GM21717 (cell line): ENCODE measurements around the gene ACAT2.
"Not testable (repeated sequence)": the region's sequence is repeated elsewhere in the genome, so short reads cannot be mapped to it uniquely, and the experiment has no call there.

Source experiments
- ATAC-seq: cut with Tn5 transposase; IDR thresholded peaks from one replicate; pipeline ENCODE4 v1.9.1; 2021; ENCODE audit warnings: mild to moderate bottlenecking, moderate library complexity; ENCODE audit not compliant: unreplicated experiment

The ACAT2 gene

GRCh38 chr6:159806021-159806458 lies 44.2 kb downstream of the ACAT2 start:
- no peak for ATAC-seq

DNA sequence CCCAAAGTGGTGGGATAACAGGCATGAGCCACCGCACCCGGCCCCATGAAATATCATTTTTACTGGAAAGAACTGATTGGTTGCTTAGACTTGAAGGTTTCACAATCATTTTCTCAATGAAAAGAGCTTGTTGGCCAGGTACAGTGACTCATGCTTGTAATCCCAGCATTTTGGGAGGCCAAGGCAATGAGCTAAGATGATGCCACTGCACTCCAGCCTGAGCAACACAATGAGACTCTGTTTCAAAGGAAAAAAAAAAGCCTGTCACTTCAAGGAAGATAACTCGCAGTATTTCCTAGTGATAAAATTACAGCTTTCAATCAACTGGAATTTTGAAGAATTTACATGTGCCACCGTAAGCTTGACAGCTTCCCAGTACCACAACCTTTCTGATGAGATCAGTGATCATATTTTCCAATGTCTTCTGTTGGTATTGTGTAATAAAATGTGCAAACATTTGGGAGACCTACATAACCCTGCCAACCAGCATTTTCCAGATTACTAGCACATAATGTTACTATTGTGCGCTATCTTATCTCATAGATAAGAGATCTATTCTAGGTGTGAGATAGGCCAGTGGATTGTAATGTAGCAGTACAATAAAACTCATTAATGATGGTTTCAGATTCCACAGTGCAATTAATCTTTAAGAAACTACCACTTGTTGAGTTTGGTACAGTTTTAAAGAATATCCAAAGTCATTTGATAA lies 45.5 kb downstream of the ACAT2 start:
- no peak for ATAC-seq

- no peak for ATAC-seq
These were observed 46.8 kb downstream of the ACAT2 start for GRCh38 chr6:159808647-159809046.

DNA sequence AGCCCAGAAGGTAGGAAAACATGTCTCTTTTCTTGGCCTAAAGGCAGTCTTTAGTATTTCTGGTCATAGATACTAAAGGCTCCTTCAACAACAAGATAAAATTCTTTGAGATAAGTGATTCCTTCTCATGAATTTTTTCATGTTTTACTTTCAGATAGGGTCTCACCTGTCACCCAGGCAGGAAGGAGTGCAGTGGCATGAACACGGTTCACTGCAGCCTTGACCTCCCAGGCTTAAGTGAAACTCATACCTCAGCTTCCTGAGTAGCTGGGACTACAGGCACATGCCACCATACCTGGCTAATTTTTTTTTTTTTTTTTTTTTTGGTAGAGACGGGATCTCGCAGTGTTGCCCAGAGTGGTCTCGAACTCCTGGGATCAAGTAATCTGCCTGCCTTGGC lies 47.3 kb downstream of the ACAT2 start:
- no peak for ATAC-seq

- no peak for ATAC-seq
These were observed 51.9 kb downstream of the ACAT2 start for GRCh38 chr6:159813781-159814180.

GRCh38 chr6:159815410-159815809 lies 53.6 kb downstream of the ACAT2 start:
- no peak for ATAC-seq

DNA sequence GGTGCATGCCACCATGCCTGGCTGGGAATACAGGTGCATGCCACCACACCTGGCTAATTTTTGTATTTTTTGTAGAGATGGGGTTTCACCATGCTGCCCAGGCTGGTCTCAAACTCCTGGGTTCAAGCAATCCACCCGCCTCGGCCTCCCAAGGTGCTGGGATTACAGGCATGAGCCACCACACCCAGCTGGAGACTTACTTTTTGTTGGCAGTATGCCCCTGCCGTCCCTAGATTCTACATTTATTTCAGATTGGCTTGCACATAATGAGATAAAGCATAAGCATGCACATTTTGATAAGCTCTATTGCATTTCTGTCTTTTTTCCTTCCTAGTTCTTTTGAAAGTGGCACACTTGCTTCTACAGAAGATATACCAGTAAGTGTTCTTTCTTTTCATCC lies 54.9 kb downstream of the ACAT2 start:
- ATAC-seq, result not testable (repeated sequence)

GRCh38 chr6:159817951-159818739 lies 56.3 kb downstream of the ACAT2 start:
- ATAC-seq, result no peak

DNA sequence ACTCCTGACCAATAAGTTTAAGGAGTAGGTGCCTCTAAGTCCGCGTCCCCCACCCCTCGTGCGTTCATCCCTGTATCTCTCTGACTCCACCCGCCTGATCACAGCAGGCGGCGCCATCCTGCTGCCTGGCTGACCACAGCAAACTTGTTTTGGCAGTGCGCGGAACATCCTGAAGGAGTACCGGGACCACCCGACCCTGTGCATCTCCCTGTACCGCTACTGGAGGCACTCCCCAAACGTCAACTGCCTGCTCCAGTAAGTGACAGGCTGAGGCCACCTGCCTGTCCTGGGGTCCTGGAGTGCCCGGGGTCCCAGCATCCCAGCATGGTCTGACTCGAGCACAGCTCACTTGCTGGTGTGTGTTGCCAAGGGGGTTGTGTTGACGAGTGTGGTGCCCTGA lies 57.3 kb downstream of the ACAT2 start:
- no peak for ATAC-seq

- no peak for ATAC-seq
These were observed 58.2 kb downstream of the ACAT2 start for GRCh38 chr6:159819932-159820640.

GRCh38 chr6:159821122-159821521 lies 59.3 kb downstream of the ACAT2 start:
- ATAC-seq, result no peak

- ATAC-seq, result no peak
These were observed 59.9 kb downstream of the ACAT2 start for GRCh38 chr6:159821726-159822125.

DNA sequence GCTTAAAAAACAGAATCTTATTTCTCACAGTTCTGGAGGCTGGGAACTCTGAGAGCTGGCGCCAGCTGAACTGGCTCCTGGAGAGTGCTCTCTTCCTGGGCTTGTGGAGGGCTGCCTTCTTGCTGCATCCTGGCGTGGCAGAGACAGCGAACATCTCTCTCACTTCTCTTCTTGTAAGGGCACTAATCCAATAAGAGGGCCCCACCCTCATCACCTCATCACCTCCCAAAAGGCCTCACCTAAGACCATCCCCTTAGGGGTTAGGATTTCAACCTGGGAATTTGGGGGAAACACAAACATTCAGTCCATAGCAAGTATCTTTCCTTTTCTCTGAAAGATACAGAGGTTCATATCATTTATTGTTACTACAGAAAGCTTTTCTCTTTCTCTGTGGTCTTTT lies 62.1 kb downstream of the ACAT2 start:
- ATAC-seq, result no peak

GRCh38 chr6:159824690-159825089 lies 62.8 kb downstream of the ACAT2 start:
- ATAC-seq, result not testable (repeated sequence)

DNA sequence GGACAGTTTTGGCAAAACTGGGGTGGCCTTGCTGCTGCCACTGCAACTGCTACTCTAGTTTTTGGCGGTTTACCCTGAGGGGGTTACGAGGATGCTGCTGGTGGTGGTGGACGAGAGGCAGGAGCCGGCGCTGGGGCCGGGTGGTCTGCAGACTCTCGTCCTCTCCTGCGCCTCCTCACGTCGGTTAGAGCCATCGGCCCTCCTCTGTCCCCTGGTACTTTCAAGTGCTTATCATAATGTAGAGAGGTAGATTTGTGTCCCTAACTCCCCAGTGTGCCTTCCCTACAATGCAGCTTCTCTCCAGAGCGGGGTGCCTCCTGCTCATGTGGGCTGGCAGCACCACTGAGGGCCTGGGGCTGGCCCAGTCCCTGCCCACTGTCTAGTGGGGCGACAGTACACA lies 64.2 kb downstream of the ACAT2 start:
- no peak for ATAC-seq

DNA sequence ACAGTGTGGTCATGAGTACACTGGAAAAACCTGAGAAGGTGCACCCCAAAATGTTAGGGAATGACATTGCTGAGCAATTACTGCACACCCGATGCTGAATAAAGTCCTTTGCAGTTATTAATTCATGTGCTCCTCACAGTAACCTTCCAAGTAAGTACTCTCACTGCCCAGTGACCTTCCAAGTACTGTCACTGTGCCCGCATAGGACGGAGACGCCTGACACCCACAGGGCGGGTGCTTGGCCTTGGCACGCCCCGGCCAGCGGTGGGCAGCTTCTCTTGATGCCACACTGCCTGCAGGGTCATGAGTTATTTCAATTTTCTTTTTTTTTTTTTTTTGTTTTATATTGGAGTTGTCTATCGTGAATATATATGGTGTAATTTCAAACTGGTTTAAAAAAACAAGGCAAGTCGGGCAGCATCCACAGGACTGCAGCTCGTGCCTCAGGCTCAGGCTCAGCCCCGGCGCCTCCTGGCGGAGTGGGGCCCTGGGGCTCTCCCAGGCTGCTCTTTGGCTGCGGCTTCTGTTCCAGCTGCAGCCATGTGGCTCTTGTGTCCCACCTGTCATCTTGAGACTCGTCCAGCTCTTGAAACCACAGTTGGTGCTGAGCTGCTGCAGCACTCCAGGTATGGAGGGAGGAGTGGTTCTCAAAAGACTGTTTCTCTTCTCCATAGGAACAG lies 65.3 kb downstream of the ACAT2 start:
- ATAC-seq, result no peak

DNA sequence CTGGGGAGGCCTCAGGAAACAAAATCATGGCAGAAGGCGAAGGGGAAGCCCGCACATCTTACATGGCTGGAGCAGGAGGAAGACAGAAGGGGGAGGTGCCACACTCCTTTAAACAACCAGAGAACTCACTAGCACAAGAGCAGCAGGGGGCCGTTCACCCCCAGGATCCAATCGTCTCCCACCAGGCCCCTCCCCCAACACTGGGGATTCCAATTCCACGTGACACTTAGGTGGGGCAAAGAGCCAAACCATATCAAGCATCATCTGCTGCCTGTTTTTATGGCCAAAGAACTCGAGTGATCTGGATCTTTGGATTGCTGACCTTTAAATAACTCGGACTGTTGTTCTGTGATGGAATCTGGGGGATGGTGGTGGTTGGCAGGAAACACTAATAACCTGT lies 66.2 kb downstream of the ACAT2 start:
- no peak for ATAC-seq
